ENCODE measurements around the gene PRR5L. TPM values are rescaled to one million over a fixed set of nuclear protein-coding genes. Genes with fewer than 3 reads are reported as not detected.

PRR5L gene
- total and polyA plus RNA-seq, 9 of the 15 experiments (the other 6 are each of a cell fraction or from before 2014, with no cell fraction given): 0.11 to 0.60 (median 0.36) TPM; not detected in 2

DNA sequence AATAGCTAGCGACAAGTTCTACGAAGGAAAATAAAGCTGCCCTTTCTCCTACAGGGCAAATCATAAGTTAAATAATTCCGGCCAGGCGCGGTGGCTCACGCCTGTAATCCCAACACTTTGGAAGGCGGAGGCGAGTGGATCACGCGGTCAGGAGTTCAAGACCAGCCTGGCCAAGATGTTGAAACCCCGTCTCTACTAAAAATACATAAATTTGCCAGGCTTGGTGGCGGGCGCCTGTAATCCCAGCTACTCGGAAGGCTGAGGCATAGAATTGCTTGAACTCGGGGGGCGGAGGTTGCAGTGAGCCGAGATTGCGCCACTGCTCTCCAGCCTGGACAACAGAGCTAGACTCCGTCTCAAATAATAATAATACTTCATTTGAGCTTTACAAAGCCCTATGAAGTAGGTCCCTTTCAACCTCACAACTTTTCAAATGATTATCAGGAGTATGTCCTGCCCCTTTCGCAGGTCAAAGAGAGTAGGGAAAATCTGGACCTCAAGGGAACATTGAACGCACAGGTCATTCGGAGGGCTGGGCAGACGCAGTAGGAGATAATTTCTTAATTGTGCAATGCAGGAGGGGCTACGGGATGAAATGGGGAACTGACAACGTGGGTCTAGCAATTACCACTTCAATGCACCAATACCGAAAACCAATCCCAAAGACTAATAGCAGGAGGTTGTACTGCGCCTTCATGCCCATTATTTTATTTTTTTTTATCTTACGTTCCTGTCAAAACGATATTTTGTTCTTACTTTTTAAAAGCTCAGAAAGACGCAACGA, 7.5 kb upstream of the PRR5L start (continued):
- TF ChIP-seq, protein P1, sequence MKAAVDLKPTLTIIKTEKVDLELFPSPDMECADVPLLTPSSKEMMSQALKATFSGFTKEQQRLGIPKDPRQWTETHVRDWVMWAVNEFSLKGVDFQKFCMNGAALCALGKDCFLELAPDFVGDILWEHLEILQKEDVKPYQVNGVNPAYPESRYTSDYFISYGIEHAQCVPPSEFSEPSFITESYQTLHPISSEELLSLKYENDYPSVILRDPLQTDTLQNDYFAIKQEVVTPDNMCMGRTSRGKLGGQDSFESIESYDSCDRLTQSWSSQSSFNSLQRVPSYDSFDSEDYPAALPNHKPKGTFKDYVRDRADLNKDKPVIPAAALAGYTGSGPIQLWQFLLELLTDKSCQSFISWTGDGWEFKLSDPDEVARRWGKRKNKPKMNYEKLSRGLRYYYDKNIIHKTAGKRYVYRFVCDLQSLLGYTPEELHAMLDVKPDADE (conservative IDR thresholded peaks at IDR 0.05; ENCODE audit: control insufficient read depth, low read depth, low read length): no peak
- TF ChIP-seq ZNF239 (CRISPR knock-in tag; IDR thresholded peaks at IDR 0.05) (no peak), PTBP1 (IDR thresholded peaks at IDR 0.05; ENCODE audit: low read depth, low read length) (no peak), CEBPG (CRISPR knock-in tag; IDR thresholded peaks at IDR 0.05) (peak; percentile 75), CEBPG (tag; conservative IDR thresholded peaks at IDR 0.05 in 1 of 2, IDR thresholded peaks at IDR 0.05 in 1 of 2) (peak; percentile 67 to 81)

DNA sequence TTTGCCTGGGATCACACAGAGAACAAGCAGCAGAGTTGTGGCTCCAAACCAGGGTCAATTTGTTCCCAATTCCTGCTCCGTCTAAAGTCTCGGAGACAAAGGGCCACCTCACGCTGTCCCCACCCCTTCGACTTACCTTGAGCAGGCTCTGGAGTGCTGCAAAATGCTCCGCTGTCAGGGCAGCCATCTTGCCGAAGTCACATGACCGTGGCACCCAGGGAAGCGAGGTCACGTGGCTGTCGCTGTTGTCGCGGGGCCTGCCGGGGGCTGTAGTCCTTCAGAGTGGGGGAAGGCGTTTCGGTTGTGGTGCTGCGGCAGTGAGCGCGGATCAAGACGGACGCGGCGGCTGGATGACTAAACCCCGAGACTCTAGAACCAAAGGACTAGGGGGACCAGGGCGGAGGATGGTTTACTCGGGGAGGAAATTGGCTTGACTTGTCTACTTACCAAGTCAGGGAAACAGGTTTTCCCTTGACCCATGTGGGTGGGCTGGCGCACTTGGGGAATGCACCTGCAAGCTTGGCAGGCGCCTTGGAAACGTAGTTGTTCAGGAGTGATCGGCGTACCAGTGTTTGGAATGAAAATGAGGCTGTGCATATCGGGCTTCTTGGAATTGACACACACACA, 6.7 kb upstream of the PRR5L start, which contains the start of gene COMMD9:
COMMD9 (minus strand) TSS at position 199 of the 627 bp plus-strand sequence; CDS start at position 187, 12 bp downstream.
- ATAC-seq (peak; percentile 100), DNase-seq (ENCODE audit: extremely low read depth in 1 of 4, low spot score in 3 of 4) (peak; percentile 92 to 96 (median 95)), FAIRE-seq (peak; percentile 95)
- Histone ChIP-seq H4K20me1 (replicated peaks; ENCODE audit: control insufficient read depth, insufficient read depth, low read length) (no peaks in the 10 kb centered on the region), H3K79me2 (ENCODE audit: control insufficient read depth, insufficient read depth, low read length) (no peaks in the 10 kb centered on the region; the same call in 2 of the 3 replicates), H3K4me3 (peak within 1 kb of the TSS; percentile 63), H2AFZ (ENCODE audit: low read depth, low read length) (peak within 1 kb of the TSS; percentile 99), H3K27me3 (ENCODE audit: control insufficient read depth in 2 of 2, insufficient read depth in 2 of 2, low read length in 2 of 2) (no peaks in the 10 kb centered on the region), H3K9me1 (ENCODE audit: control insufficient read depth, insufficient read depth, low read length) (no peaks in the 10 kb centered on the region), H3K4me2 (ENCODE audit: insufficient read depth, low read length) (peak within 1 kb of the TSS; percentile 91), H3K9ac (ENCODE audit: insufficient read depth in 1 of 2, low read depth in 2 of 2, low read length in 2 of 2) (peak within 1 kb of the TSS; percentile 69 to 88), H3K36me3 (ENCODE audit: control insufficient read depth, insufficient read depth, low read length) (no peaks in the 10 kb centered on the region), H3K9me3 (replicated peaks; ENCODE audit: control insufficient read depth, insufficient read depth, low read depth, low read length) (no peaks in the 10 kb centered on the region), H3K27ac (ENCODE audit: extremely low read depth, low read depth, low read length) (peak within 1 kb of the TSS; percentile 29; the same call in 2 of the 3 replicates), H3K4me1 (replicated peaks in 1 of 2; ENCODE audit: control insufficient read depth in 2 of 2, insufficient read depth in 2 of 2, low read length in 2 of 2) (peaks cover 0 to 2% of the 10 kb centered on the region in 2 experiments; a peak in 1 of 5 replicates)
- 1% methylated on average over 29 of the region's 31 CpGs for WGBS (ENCODE audit: insufficient coverage, low coverage, missing lambda C conversion rate)
- in situ Hi-C loops (cut with MboI) (no loop called here), intact Hi-C loops (cut with micrococcal nuclease) (no loop called here)
- no TSS peak for BruUV-seq (replicated peaks)
- CTCF ChIA-PET (ENCODE audit: low intra/inter-chr PET ratio): no interaction called here
- POLR2A ChIA-PET: interaction anchor here (0.7 to 0.9 kb wide), 3 partner anchors 19 to 277 kb away, joined by 3 read pairs; no protein-coding TSS in a partner anchor
- TF ChIP-seq ID3 (CRISPR knock-in tag; IDR thresholded peaks at IDR 0.05) (no peak), ID3 (tag; IDR thresholded peaks at IDR 0.05) (0 out of 2 replicates have a peak, but pooled peaks have one; percentile 22), CREM (IDR thresholded peaks at IDR 0.05; ENCODE audit: low read depth) (peak; percentile 92), MXI1 (IDR thresholded peaks at IDR 0.05; ENCODE audit: low read depth, low read length) (0 out of 2 replicates have a peak, but pooled peaks have one; percentile 44)

Data from K562 (cell line).